WTC11 (cell line): Measurements from ENCODE around the gene PISD. TPM values are rescaled to one million over a fixed set of nuclear protein-coding genes. Genes with fewer than 3 reads are reported as not detected.

Experiments used
- ATAC-seq: fragments of 200-7000 bp; cut with Tn5 transposase; 2 replicates; pipeline ENCODE4 v1.10.0; 2021; ENCODE audit warnings: mild to moderate bottlenecking, moderate library complexity
- CTCF ChIA-PET: fragments of 300-600 bp; sonication (Branson Sonifier 250); formaldehyde crosslinking; loops from one replicate; lab custom pipeline; 2021; ENCODE audit warnings: antibody characterized with exemption; lab: Charles Lee
- POLR2A ChIA-PET: fragments of 350-600 bp; sonication (Branson Sonifier 250); formaldehyde crosslinking; loops from one replicate; lab custom pipeline; 2021; ENCODE audit warnings: antibody characterized with exemption; lab: Charles Lee
- DNase-seq: peaks from one replicate; pipeline ENCODE4 v3.0.0; 2021; ENCODE audit warnings: low spot score
- H3K27ac Mint-ChIP-seq: 2 replicates; pipeline ENCODE4 v1.8.0; 2021; ENCODE audit warnings: mixed read lengths
- H3K27me3 Mint-ChIP-seq: 2 replicates; pipeline ENCODE4 v1.8.0; 2021; ENCODE audit warnings: low read depth, mild to moderate bottlenecking, moderate library complexity, mixed read lengths
- H3K36me3 Mint-ChIP-seq: 2 replicates; pipeline ENCODE4 v1.8.0; 2021; ENCODE audit warnings: mixed read lengths
- H3K4me1 Mint-ChIP-seq: 2 replicates; pipeline ENCODE4 v1.8.0; 2022; ENCODE audit warnings: mixed read lengths
- H3K4me3 Mint-ChIP-seq: 2 replicates; pipeline ENCODE4 v1.8.0; 2021; ENCODE audit warnings: mild to moderate bottlenecking, moderate library complexity, mixed read lengths
- H3K9me3 Mint-ChIP-seq: 2 replicates; pipeline ENCODE4 v1.8.0; 2021; ENCODE audit warnings: mixed read lengths
- ATF1 ChIP-seq: sonication (generic); formaldehyde crosslinking; IDR thresholded peaks from 2 replicates; pipeline ENCODE4 v1.8.1; 2023; ENCODE audit warnings: mild to moderate bottlenecking, moderate library complexity, missing genetic modification reagents
- ATF3 ChIP-seq: sonication (generic); formaldehyde crosslinking; conservative IDR thresholded peaks from 2 replicates; pipeline ENCODE4 v1.8.1; 2022; ENCODE audit warnings: mild to moderate bottlenecking, missing genetic modification reagents
- CDX4 ChIP-seq: fragments of 250-450 bp; sonication (Bioruptor Pico); IDR thresholded peaks from 2 replicates; pipeline ENCODE4 v1.9.0; 2021; ENCODE audit warnings: moderate library complexity, mild to moderate bottlenecking, inconsistent platforms, borderline replicate concordance
- ESRRA ChIP-seq: sonication (generic); formaldehyde crosslinking; IDR thresholded peaks from 2 replicates; pipeline ENCODE4 v1.8.1; 2022; ENCODE audit warnings: mild to moderate bottlenecking, missing genetic modification reagents, borderline replicate concordance
- GRHL2 ChIP-seq: fragments of 250-450 bp; sonication (Bioruptor Pico); IDR thresholded peaks from 2 replicates; pipeline ENCODE4 v1.8.0; 2022; ENCODE audit warnings: mild to moderate bottlenecking, moderate library complexity; ENCODE audit not compliant: insufficient replicate concordance, severe bottlenecking
- HMGA2 ChIP-seq: fragments of 250-450 bp; sonication (Bioruptor Pico); IDR thresholded peaks from 2 replicates; pipeline ENCODE4 v1.4.0; 2021; ENCODE audit warnings: mild to moderate bottlenecking, moderate library complexity
- IRF1 ChIP-seq: sonication (generic); formaldehyde crosslinking; IDR thresholded peaks from 2 replicates; pipeline ENCODE4 v1.8.0; 2023; ENCODE audit warnings: missing genetic modification reagents
- JAZF1 ChIP-seq: fragments of 250-450 bp; sonication (Bioruptor Pico); IDR thresholded peaks from 2 replicates; pipeline ENCODE4 v1.9.0; 2021; ENCODE audit warnings: moderate library complexity, mild to moderate bottlenecking, inconsistent platforms
- MLX ChIP-seq: sonication (generic); formaldehyde crosslinking; IDR thresholded peaks from 2 replicates; pipeline ENCODE4 v1.8.1; 2023; ENCODE audit warnings: mild to moderate bottlenecking, missing genetic modification reagents, moderate library complexity
- NR2C2 ChIP-seq: sonication (generic); formaldehyde crosslinking; IDR thresholded peaks from 2 replicates; pipeline ENCODE4 v1.8.0; 2022; ENCODE audit warnings: mild to moderate bottlenecking, missing genetic modification reagents
- PRRX2 ChIP-seq: fragments of 250-450 bp; sonication (Bioruptor Pico); IDR thresholded peaks from 2 replicates; pipeline ENCODE4 v1.8.0; 2021; ENCODE audit warnings: mild to moderate bottlenecking
- RELA ChIP-seq: sonication (generic); formaldehyde crosslinking; IDR thresholded peaks from 2 replicates; pipeline ENCODE4 v1.8.1; 2022; ENCODE audit warnings: missing genetic modification reagents, mild to moderate bottlenecking, borderline replicate concordance
- SOX15 ChIP-seq: fragments of 250-450 bp; sonication (Bioruptor Pico); IDR thresholded peaks from 2 replicates; pipeline ENCODE4 v1.9.0; 2021; ENCODE audit warnings: mild to moderate bottlenecking
- TEAD4 ChIP-seq: sonication (generic); formaldehyde crosslinking; IDR thresholded peaks from 2 replicates; pipeline ENCODE4 v1.8.0; 2022; ENCODE audit warnings: mild to moderate bottlenecking, missing genetic modification reagents
- USF2 ChIP-seq: sonication (generic); formaldehyde crosslinking; IDR thresholded peaks from 2 replicates; pipeline ENCODE4 v1.8.1; 2023; ENCODE audit warnings: mild to moderate bottlenecking, missing genetic modification reagents, moderate library complexity
- ZNF138 ChIP-seq: sonication (generic); formaldehyde crosslinking; conservative IDR thresholded peaks from 2 replicates; pipeline ENCODE4 v1.8.1; 2022; ENCODE audit warnings: mild to moderate bottlenecking, moderate library complexity, missing genetic modification reagents
- ZNF219 ChIP-seq: sonication (generic); formaldehyde crosslinking; IDR thresholded peaks from 2 replicates; pipeline ENCODE4 v1.8.0; 2023; ENCODE audit warnings: missing genetic modification reagents, mild to moderate bottlenecking, borderline replicate concordance
- ZNF263 ChIP-seq: sonication (generic); formaldehyde crosslinking; IDR thresholded peaks from 2 replicates; pipeline ENCODE4 v1.8.1; 2022; ENCODE audit warnings: low read depth, mild to moderate bottlenecking, moderate library complexity, missing genetic modification reagents
- ZNF425 ChIP-seq: fragments of 250-450 bp; sonication (Bioruptor Pico); conservative IDR thresholded peaks from 2 replicates; pipeline ENCODE4 v1.9.0; 2021; ENCODE audit warnings: mild to moderate bottlenecking
- ZNF671 ChIP-seq: fragments of 250-450 bp; sonication (Bioruptor Pico); IDR thresholded peaks from 2 replicates; pipeline ENCODE4 v1.8.0; 2021; ENCODE audit warnings: mild to moderate bottlenecking
- total RNA-seq: library from RNA; stranded (reverse); gene quantifications from 3 replicates; pipeline ENCODE4 v1.2.3, GENCODE V29; 2021

Gene PISD
- total RNA-seq, 1 experiment from 2014 or later, result 55.7 TPM

- Mint-ChIP-seq H3K9me3 (no peaks in the 10 kb centered on the region), H3K4me3 (no peak overlapping the region), H3K27me3 (no peaks in the 10 kb centered on the region), H3K36me3 (peaks cover 24% of the 10 kb centered on the region), H3K4me1 (peaks cover 23% of the 10 kb centered on the region), H3K27ac (peak overlapping the region; percentile 29; the same call in 1 of the 2 replicates)
- CTCF ChIA-PET, result interaction anchor here (2.3 kb wide), 1 partner anchor 9 kb away, joined by 8 read pairs; no protein-coding TSS in a partner anchor
- POLR2A ChIA-PET, result no interaction called here
- TF ChIP-seq IRF1 (CRISPR knock-in tag) (no peak), PRRX2 (CRISPR knock-in tag) (no peak), ZNF263 (no peak), ZNF671 (CRISPR knock-in tag) (no peak), RELA (CRISPR knock-in tag) (no peak)
- DNase-seq (no peak), ATAC-seq (no peak)
These were observed 40.4 kb downstream of the PISD start for GRCh38 chr22:31621507-31622124.

GRCh38 chr22:31620756-31621480 lies 41.1 kb downstream of the PISD start:
- Mint-ChIP-seq H3K36me3 (peaks cover 24% of the 10 kb centered on the region), H3K4me1 (peaks cover 16% of the 10 kb centered on the region), H3K27ac (no peak overlapping the region), H3K27me3 (no peaks in the 10 kb centered on the region), H3K4me3 (no peak overlapping the region), H3K9me3 (no peaks in the 10 kb centered on the region)
- ChIA-PET POLR2A (no interaction called here), CTCF (interaction anchor here (2.3 kb wide), 1 partner anchor 9 kb away, joined by 8 read pairs; no protein-coding TSS in a partner anchor)
- ATAC-seq (no peak), DNase-seq (no peak)
- TF ChIP-seq TEAD4 (no peak), NR2C2 (CRISPR knock-in tag) (no peak), ZNF219 (CRISPR knock-in tag) (no peak), HMGA2 (no peak), USF2 (CRISPR knock-in tag) (no peak), SOX15 (CRISPR knock-in tag) (no peak), ESRRA (no peak), ZNF263 (no peak), ZNF138 (no peak), JAZF1 (CRISPR knock-in tag) (no peak), CDX4 (CRISPR knock-in tag) (no peak), MLX (CRISPR knock-in tag) (no peak), GRHL2 (CRISPR knock-in tag) (no peak), ATF1 (CRISPR knock-in tag) (no peak)

- Mint-ChIP-seq H3K27me3 (no peaks in the 10 kb centered on the region), H3K9me3 (no peaks in the 10 kb centered on the region), H3K27ac (peak overlapping the region; percentile 93; the same call in 1 of the 2 replicates), H3K4me3 (no peak overlapping the region), H3K36me3 (peaks cover 24% of the 10 kb centered on the region), H3K4me1 (peaks cover 6% of the 10 kb centered on the region)
- no peak for DNase-seq
- ChIA-PET CTCF (interaction anchor here (2.3 kb wide), 1 partner anchor 11 kb away, joined by 8 read pairs; no protein-coding TSS in a partner anchor), POLR2A (no interaction called here)
- no peak for ATAC-seq
- no peak for TF ChIP-seq ZNF425 (CRISPR knock-in tag)
- no peak for TF ChIP-seq ATF3 (CRISPR knock-in tag)
- no peak for TF ChIP-seq MLX (CRISPR knock-in tag)
These were observed 42.3 kb downstream of the PISD start for GRCh38 chr22:31619611-31620300.
